22Rv1 (cell line): ENCODE results near the gene GSTP1.

Experiments
- CTCF ChIP-seq: fragments of 450-650 bp; IDR thresholded peaks from 2 replicates; pipeline ENCODE4 v1.5.1; 2017; ENCODE audit warnings: mild to moderate bottlenecking
- ZFX ChIP-seq: fragments of 450-650 bp; IDR thresholded peaks from 2 replicates; pipeline ENCODE4 v1.6.1; 2017; ENCODE audit warnings: antibody characterized with exemption, borderline replicate concordance

GRCh38 chr11:67535561-67535960, 48.1 kb upstream of the GSTP1 start:
- no peak for TF ChIP-seq CTCF
- TF ChIP-seq ZFX = no peak
